ENCODE data around the gene CCDC24. TPM values are rescaled to one million over a fixed set of nuclear protein-coding genes. Genes with fewer than 3 reads are reported as not detected.
A peak's percentile ranks its signal among the peaks of the same experiment; 100 is the strongest.

The CCDC24 gene
- total RNA-seq, 1 donor from 2014 or later = 3.7 TPM

GRCh38 chr1:44035726-44036408, 44.5 kb downstream of the CCDC24 start:
- no peak for DNase-seq (ENCODE audit: low read depth)
- TF ChIP-seq CTCF (IDR thresholded peaks at IDR 0.05; ENCODE audit: insufficient read depth, low read length, severe bottlenecking) = peak; percentile 6
- Histone ChIP-seq H3K36me3 (ENCODE audit: control insufficient read depth, insufficient read depth, low read length) (no peaks in the 10 kb centered on the region), H3K4me3 (ENCODE audit: low read depth, low read length) (no peak overlapping the region), H3K27me3 (ENCODE audit: control insufficient read depth, insufficient read depth, low read length) (no peaks in the 10 kb centered on the region)
- FAIRE-seq = no peak

GRCh38 chr1:44036409-44037139, 45.2 kb downstream of the CCDC24 start:
- Histone ChIP-seq H3K4me3 (ENCODE audit: low read depth, low read length) (no peak overlapping the region), H3K36me3 (ENCODE audit: control insufficient read depth, insufficient read depth, low read length) (no peaks in the 10 kb centered on the region), H3K27me3 (ENCODE audit: control insufficient read depth, insufficient read depth, low read length) (no peaks in the 10 kb centered on the region)
- TF ChIP-seq CTCF (IDR thresholded peaks at IDR 0.05; ENCODE audit: insufficient read depth, low read length, severe bottlenecking) = peak; percentile 76
- peak; percentile 66 for FAIRE-seq
- peak; percentile 62 for DNase-seq (ENCODE audit: low read depth)

- no peaks in the 10 kb centered on the region for H3K36me3 ChIP-seq (ENCODE audit: control insufficient read depth, insufficient read depth, low read length)
- no peaks in the 10 kb centered on the region for H3K27me3 ChIP-seq (ENCODE audit: control insufficient read depth, insufficient read depth, low read length)
- no peak for TF ChIP-seq CTCF (IDR thresholded peaks at IDR 0.05; ENCODE audit: insufficient read depth, low read length, severe bottlenecking)
- no peak for DNase-seq (ENCODE audit: low read depth)
- no peak overlapping the region for H3K4me3 ChIP-seq (ENCODE audit: low read depth, low read length)
- no peak for FAIRE-seq
Observed at GRCh38 chr1:44037154-44037553, 45.8 kb downstream of the CCDC24 start.

GRCh38 chr1:44038876-44039657, 47.7 kb downstream of the CCDC24 start:
- no peaks in the 10 kb centered on the region for H3K27me3 ChIP-seq (ENCODE audit: control insufficient read depth, insufficient read depth, low read length)
- H3K4me3 ChIP-seq (ENCODE audit: low read depth, low read length) = no peak overlapping the region
- no peak for FAIRE-seq
- H3K36me3 ChIP-seq (ENCODE audit: control insufficient read depth, insufficient read depth, low read length) = no peaks in the 10 kb centered on the region
- peak; percentile 59 for DNase-seq (ENCODE audit: low read depth)
- no peak for TF ChIP-seq CTCF (IDR thresholded peaks at IDR 0.05; ENCODE audit: insufficient read depth, low read length, severe bottlenecking)

GRCh38 chr1:44040418-44040817, 49.0 kb downstream of the CCDC24 start:
- FAIRE-seq = no peak
- H3K27me3 ChIP-seq (ENCODE audit: control insufficient read depth, insufficient read depth, low read length) = no peaks in the 10 kb centered on the region
- DNase-seq (ENCODE audit: low read depth) = no peak
- TF ChIP-seq CTCF (IDR thresholded peaks at IDR 0.05; ENCODE audit: insufficient read depth, low read length, severe bottlenecking) = no peak
- H3K36me3 ChIP-seq (ENCODE audit: control insufficient read depth, insufficient read depth, low read length) = no peaks in the 10 kb centered on the region
- no peak overlapping the region for H3K4me3 ChIP-seq (ENCODE audit: low read depth, low read length)
